NCI-H460 (cell line): ENCODE measurements around the gene DMBT1. TPM values are rescaled to one million over a fixed set of nuclear protein-coding genes. Genes with fewer than 3 reads are reported as not detected.
"Not testable (repeated sequence)": the region's sequence is repeated elsewhere in the genome, so short reads cannot be mapped to it uniquely, and the experiment has no call there.

Source experiments
- DNase-seq: peaks from one replicate; pipeline ENCODE4 v3.0.0-alpha.2; 2016; ENCODE audit warnings: low read depth; ENCODE audit errors: extremely low read depth
- total RNA-seq: library from RNA; depleted of rRNA; stranded (reverse); fragments of >200 nt; shearing (Covaris generic); gene quantifications from 2 replicates; pipeline ENCODE4 v1.2.3, GENCODE V29; 2014

Gene DMBT1
- total RNA-seq, 1 experiment from 2014 or later = 0.02 TPM

GRCh38 chr10:122575776-122576175, 15.2 kb downstream of the DMBT1 start:
- DNase-seq = no peak

DNA sequence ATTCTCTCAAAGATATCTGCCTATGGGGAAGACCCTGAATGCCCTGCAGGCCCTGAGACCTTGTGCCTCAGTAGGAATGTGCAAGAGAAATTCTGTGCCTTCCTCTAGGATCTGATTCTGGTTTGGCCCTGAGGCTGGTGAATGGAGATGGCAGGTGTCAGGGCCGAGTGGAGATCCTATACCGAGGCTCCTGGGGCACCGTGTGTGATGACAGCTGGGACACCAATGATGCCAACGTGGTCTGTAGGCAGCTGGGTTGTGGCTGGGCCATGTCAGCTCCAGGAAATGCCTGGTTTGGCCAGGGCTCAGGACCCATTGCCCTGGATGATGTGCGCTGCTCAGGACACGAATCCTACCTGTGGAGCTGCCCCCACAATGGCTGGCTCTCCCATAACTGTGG, 15.7 kb downstream of the DMBT1 start:
- no peak for DNase-seq

- no peak for DNase-seq
These were observed 16.8 kb downstream of the DMBT1 start for GRCh38 chr10:122577311-122577885.

DNA sequence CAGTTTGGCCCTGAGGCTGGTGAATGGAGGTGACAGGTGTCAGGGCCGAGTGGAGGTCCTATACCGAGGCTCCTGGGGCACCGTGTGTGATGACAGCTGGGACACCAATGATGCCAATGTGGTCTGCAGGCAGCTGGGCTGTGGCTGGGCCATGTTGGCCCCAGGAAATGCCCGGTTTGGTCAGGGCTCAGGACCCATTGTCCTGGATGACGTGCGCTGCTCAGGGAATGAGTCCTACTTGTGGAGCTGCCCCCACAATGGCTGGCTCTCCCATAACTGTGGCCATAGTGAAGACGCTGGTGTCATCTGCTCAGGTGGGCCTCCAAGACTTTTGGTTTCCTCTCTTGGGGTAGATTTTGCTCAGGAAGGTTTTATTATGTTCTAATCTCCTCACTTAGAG, 25.5 kb downstream of the DMBT1 start:
- not testable (repeated sequence) for DNase-seq

- no peak for DNase-seq
These were observed 26.7 kb downstream of the DMBT1 start for GRCh38 chr10:122587098-122587760.

DNA sequence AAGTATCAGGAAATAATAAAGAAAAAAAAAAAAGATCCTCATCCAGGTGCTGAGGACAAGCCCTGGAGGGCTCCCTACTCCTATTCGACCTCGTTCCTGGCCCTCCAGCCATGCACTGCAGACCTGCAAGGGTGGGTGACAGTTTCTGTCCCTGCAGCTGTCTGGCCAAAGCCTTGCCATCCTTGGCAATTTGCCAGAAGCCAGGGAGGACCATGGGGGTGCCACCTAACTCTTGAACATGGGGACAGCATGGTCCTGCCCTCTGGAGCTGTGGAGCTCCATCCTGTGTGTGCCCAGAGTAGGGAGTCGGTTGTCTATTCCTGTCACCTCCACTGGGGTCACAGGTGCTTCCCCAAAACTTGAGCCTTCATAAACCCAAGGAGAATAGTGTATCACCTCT, 27.8 kb downstream of the DMBT1 start:
- no peak for DNase-seq

DNA sequence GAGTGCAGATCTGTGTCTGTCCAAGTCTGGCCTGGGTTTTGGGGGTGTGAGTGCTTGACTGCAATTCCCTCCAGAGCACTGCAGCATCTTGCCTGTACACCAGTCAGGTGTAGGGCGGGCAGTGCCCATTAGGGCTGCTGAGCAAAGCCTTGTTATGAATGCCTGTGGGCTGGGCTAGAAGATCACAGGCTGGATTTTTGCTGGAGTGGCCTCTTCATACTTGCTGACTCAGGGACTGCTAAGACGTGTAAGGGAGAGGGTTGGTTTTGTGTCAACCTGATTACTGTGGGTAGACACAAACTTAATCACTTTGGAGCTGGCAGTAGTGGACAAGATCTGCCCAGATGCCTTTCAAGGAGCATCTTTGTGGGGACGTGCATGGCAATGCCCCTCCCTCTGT, 29.6 kb downstream of the DMBT1 start:
- no peak for DNase-seq

- DNase-seq = no peak
These were observed 31.2 kb downstream of the DMBT1 start for GRCh38 chr10:122591736-122592135.

- DNase-seq = no peak
These were observed 31.6 kb downstream of the DMBT1 start for GRCh38 chr10:122592161-122592560.

DNA sequence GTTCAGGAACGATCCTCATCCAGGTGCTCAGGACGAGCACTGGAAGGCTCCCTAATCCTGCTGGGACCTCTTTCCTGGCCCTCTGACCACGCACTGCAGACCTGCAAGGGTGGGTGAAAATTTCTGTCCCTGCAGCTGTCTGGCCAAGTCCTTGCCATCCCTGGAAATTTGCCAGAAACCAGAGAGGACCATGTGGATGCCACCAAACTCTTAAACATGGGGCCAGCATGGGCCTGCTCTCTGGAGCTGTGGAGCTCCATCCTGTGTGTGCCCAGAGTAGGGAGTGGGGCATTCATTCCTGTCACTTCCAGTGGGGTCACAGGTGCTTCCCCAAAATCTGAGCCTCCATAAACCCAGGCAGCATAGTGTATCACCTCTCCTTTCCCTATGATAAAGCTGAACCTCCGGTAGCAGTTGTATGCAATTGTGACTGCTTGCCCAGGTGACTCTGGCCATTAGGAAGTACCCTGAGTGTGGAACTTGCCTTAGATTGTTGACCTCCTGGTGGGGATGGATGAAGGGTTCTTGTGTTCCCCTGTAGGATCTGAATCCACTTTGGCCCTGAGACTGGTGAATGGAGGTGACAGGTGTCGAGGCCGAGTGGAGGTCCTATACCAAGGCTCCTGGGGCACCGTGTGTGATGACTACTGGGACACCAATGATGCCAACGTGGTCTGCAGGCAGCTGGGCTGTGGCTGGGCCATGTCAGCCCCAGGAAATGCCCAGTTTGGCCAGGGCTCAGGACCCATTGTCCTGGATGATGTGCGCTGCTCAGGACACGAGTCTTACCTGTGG, 57.1 kb downstream of the DMBT1 start:
- DNase-seq = no peak

DNA sequence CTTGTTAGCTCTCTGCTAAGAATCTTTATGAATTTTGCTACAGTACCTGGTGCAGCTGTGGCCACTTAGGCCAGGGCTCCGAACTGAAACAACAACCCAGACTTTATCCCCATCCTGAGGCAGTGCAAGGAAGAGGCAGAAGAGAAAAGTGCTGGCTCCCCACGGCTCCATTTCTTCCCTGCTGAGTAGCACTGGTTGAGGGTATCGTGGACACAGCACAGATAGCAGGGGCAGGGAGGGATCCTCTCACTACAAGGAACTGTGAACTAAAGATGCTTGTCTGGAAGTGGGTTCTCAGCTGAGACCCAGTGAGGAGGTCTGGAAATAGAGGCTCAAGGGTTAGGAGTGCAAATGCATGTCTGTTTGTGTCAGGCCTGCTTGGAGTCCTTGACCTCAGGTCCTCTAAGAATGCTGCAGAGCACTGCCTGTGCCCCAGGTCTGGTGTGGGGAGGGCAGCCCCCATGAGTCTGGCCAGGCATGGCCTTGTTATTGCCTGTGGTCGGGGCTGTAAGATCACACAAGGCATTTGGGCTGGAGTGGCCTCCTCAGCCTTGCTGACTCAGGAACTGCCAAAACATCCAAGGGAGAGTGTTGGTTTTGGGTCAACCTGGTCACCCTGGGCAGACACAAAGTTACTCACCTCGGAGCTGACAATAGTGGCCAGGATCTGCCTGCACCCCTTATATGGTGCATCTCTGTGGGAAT, 58.1 kb downstream of the DMBT1 start:
- DNase-seq = no peak

DNA sequence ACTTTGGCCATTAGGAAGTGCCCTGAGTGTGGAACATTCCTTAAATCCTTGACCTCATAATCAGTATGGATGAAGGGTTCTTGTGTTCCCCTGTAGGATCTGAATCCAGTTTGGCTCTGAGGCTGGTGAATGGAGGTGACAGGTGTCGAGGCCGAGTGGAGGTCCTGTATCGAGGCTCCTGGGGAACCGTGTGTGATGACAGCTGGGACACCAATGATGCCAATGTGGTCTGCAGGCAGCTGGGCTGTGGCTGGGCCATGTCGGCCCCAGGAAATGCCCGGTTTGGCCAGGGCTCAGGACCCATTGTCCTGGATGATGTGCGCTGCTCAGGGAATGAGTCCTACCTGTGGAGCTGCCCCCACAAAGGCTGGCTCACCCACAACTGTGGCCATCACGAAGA, 60.4 kb downstream of the DMBT1 start:
- DNase-seq = not testable (repeated sequence)

- DNase-seq = no peak
These were observed 64.0 kb downstream of the DMBT1 start for GRCh38 chr10:122624546-122624945.

DNA sequence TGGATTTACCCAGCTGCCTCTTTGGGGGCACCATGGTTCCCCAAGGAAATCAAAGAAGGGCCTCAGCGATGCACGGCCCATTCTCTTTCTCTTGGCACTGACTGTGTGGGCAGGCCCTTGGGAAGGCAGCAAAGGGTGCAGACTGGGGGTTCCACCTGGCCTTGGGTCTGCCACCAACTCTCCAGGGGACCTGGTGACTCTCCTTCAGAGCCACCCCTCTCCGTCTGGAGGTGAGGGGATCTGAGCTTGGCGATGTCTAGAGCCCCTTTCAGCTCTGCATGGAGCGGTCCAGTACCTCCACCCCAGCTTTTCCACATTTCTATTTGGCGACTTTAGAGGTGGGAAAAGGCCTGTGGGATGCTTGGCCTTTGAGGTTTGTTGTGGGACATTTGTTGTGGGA, 70.0 kb downstream of the DMBT1 start:
- no peak for DNase-seq

DNA sequence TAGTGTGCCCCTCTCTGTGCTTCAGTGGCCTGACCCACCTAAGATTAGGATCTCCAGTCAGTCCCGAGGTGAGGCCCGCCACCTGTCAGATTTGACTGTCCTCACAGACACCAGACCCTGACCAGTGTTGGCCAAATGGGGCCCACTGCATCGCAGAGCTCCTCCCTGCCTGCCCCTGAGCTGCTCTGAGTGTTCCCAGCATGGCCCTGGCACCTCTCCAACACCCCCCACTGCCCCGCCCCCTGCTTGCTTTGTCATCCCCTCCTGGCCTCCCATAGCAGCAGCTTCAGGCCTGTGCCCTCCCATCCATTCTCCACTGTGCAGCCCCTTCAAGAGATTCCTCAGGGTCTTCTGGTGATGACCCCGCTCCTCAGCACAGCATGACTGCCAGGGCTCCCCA, 71.5 kb downstream of the DMBT1 start:
- DNase-seq = no peak

- no peak for DNase-seq
These were observed 72.0 kb downstream of the DMBT1 start for GRCh38 chr10:122632576-122632975.

GRCh38 chr10:122636953-122637352, 76.4 kb downstream of the DMBT1 start:
- DNase-seq = no peak

DNA sequence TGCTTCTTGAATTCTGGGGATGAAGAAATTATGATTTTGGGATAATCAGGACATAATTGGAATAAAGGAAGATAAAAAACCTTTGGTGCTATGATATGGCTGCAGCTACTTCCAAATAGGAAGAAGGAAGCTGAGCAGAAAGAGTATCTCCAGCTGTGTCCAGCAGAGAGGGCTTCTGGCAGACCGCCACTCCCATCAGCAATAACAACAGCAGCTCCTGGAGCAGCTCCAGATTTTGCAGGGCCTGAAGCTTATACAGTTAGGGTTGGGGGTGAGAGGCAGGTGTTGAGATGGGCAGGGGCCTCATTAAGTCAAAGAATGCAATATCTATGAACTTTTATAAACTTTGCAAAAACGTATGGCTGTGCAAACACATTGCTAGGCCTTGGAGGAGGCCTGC, 76.8 kb downstream of the DMBT1 start:
- DNase-seq = no peak

DNA sequence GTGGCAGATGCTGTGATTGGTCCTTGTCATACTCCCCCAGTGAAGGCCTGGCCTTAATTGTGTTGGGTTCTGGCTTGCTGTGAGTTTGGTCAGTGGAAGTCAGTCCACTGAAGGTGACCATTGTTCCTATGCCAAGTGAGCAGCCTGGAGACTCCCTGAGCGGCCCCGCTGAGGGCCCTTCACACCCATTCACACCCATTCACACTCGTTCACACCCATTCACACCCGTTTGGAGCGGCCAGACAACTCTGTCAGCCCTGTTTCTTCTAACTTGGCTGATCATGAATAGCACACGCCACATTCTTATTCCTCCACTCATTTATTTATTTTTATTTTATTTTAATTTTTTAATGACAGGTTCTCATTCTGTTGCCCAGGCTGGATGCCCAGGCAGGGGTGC, 77.6 kb downstream of the DMBT1 start:
- no peak for DNase-seq

DNA sequence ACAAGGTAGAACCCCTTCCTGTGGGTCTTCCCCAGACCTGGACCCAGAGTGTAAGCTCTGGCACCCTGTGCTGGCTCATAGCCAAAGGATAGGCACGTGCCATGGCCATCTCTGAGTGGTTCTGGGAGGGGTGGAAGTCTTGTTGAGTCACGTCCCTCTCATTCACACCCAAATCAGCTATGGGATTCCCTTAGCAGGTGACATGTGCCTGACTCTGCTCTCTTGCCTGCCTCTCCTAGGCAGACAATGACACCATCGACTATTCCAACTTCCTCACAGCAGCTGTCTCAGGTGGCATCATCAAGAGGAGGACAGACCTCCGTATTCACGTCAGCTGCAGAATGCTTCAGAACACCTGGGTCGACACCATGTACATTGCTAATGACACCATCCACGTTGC, 79.2 kb downstream of the DMBT1 start:
- DNase-seq = no peak

GRCh38 chr10:122640921-122641320, 80.4 kb downstream of the DMBT1 start:
- no peak for DNase-seq
